ENCODE results near the gene MRPL52. TPM values are rescaled to one million over a fixed set of nuclear protein-coding genes. Genes with fewer than 3 reads are reported as not detected.
A peak's percentile ranks its signal among the peaks of the same experiment; 100 is the strongest.

MRPL52 gene
- total and polyA plus RNA-seq, 2 experiments from 2014 or later, result 97.9 to 259 TPM

DNA sequence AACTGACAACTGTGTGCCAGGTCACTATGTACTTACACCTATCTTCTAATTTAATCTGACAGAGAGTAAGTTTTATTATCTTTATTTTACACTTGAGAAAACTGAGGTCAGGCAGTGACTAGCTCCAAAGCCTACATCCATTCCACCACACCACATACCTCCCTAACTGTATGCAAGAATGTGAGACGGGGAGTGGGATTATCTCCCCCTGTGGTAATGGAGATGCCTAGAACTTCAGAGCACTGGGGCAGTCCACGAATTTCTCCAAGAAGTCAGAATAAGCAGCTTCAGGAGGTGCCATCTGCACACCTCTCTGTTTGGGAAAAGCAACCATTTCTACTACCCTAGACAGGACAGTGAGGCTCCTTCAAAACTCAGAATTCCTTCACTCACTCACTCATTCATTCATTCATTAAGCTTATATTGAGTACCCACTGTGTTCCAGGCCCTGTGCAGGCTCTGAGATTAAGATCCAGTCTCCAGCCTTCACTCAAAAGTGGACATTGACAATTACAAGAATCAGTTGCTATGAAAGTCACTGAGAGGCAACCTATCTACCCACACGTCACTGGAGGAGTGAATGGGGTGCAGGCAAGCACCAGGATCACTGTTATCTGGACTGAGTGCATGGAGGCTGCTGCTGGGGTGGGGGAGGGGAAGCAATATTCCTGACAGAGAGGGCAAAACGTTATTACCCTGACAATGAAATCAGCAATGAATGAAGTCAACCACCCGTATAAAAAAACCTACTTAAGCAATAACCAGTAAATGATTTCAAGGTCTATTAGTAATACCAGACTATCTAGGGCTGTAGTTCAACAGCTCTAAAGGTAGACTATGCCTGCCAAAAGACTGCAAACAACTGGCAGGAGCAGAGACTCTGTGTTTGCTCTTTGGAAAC lies 32.4 kb upstream of the MRPL52 start:
- H3K27ac ChIP-seq, result no peak overlapping the region
- TF ChIP-seq CTCF (IDR thresholded peaks at IDR 0.05; ENCODE audit: low read depth, low read length), result no peak
- H3K4me3 ChIP-seq, result no peak overlapping the region
- DNase-seq (ENCODE audit: low read depth in 1 of 2, low spot score in 1 of 2), result no peak
- no peaks in the 10 kb centered on the region for H3K9me3 ChIP-seq (ENCODE audit: low read depth)
- no peaks in the 10 kb centered on the region for H3K36me3 ChIP-seq
- H3K4me1 ChIP-seq (ENCODE audit: low read depth), result peaks cover 3% of the 10 kb centered on the region
- H3K27me3 ChIP-seq, result no peaks in the 10 kb centered on the region

DNA sequence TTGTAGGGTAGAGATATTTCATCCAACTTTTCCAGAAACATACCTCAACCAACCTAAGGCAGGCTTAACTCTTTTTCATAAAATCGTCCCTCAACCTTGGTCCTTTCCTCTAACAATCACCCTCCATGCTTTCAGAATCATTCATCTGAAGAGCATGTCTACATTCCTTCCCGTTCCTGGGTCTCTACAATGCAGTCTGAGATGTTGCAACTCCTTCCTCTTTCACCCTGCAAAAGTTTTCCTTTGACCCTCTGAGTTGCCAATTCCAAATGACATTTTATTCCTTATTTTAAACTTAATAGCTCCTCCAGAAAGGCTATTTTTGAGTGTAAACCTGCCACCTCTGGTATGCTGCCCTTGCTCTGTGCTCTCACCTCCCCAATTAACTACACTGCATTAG lies 31.2 kb upstream of the MRPL52 start:
- Histone ChIP-seq H3K4me3 (no peak overlapping the region), H3K9me3 (ENCODE audit: low read depth) (no peaks in the 10 kb centered on the region), H3K27ac (no peak overlapping the region), H3K4me1 (ENCODE audit: low read depth) (peaks cover 3% of the 10 kb centered on the region), H3K27me3 (no peaks in the 10 kb centered on the region), H3K36me3 (no peaks in the 10 kb centered on the region)
- TF ChIP-seq CTCF (IDR thresholded peaks at IDR 0.05; ENCODE audit: low read depth, low read length), result no peak
- DNase-seq (ENCODE audit: low read depth in 1 of 2, low spot score in 1 of 2), result peak in 1 of 2 donors; percentile 22

DNA sequence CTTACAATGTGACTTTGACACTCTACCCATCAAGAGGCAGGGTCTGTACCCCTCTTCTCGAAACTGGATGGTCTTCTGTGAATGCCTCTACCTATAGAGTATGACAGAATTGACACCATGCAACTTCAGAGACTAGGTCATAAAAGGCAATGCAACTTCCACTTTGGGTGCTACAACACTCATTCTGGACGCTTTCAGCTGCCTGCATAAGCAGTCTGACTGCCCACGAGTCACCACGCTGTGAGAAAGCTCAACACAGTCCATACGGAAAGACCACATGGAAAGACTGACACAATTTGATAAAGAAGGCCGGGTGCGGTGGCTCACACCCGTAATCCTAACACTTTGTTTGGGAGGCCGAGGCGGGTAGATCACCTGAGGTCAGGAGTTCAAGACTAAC lies 29.3 kb upstream of the MRPL52 start:
- Histone ChIP-seq H3K27ac (no peak overlapping the region), H3K9me3 (ENCODE audit: low read depth) (no peaks in the 10 kb centered on the region), H3K36me3 (no peaks in the 10 kb centered on the region), H3K27me3 (no peaks in the 10 kb centered on the region), H3K4me1 (ENCODE audit: low read depth) (peaks cover 3% of the 10 kb centered on the region), H3K4me3 (no peak overlapping the region)
- no peak for DNase-seq (ENCODE audit: low read depth in 1 of 2, low spot score in 1 of 2)
- no peak for TF ChIP-seq CTCF (IDR thresholded peaks at IDR 0.05; ENCODE audit: low read depth, low read length)

DNA sequence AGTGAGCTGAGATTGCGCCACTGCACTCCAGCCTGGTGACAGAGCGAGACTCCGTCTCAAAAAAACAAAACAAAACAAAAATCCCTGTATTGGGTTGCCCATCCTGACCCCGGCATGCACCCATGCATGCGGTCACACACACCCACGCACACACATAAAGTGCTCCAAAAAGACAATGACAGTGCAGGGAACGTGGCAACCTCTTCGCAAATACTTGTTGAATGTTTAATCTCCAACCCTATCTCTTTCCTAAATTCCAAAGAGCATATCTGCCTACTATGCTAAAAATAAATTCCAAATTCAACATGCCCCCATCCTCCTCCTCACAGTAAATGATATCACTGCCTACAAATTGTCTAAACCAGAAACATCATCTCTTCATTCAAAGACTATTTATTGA lies 28.0 kb upstream of the MRPL52 start:
- Histone ChIP-seq H3K36me3 (no peaks in the 10 kb centered on the region), H3K4me3 (no peak overlapping the region), H3K27me3 (no peaks in the 10 kb centered on the region), H3K4me1 (ENCODE audit: low read depth) (peaks cover 3% of the 10 kb centered on the region), H3K27ac (no peak overlapping the region), H3K9me3 (ENCODE audit: low read depth) (no peaks in the 10 kb centered on the region)
- no peak for DNase-seq (ENCODE audit: low read depth in 1 of 2, low spot score in 1 of 2)
- no peak for TF ChIP-seq CTCF (IDR thresholded peaks at IDR 0.05; ENCODE audit: low read depth, low read length)

DNA sequence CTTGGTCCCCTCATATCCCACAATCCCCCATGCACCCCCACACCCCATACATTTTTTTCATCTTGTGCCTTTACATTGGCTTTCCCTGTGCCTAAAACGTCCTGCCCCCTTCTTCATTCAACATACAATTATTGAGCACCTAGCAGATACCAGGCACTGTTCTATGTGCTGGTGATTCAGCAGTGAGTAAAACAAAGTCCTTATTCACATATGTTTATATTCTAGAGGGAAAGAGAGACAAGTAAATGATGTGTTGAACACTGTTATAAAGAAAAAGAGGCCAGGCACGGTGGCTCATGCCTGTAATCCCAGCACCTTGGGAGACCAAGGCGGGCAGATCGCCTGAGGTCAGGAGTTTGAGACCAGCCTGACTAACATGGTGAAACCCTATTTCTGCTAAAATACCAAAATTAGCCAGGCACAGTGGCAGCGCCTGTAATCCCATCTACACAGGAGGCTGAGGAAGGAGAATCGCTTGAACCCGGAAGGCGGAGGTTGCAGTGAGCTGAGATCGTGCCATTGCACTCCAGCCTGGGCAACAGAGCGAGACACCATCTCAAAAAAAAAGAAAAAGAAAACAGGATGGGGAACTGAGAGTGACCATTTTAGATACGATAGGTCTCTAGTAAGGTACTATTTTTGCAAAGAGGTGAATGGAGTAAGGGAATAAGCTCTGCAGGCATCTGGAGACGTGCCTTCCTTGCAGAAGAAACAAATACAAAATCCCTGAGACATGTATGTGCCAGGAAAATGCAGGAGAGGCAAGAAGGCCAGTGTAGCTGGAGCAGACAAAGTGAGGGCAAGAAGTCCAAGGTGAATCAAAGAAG lies 26.6 kb upstream of the MRPL52 start:
- no peak for TF ChIP-seq CTCF (IDR thresholded peaks at IDR 0.05; ENCODE audit: low read depth, low read length)
- no peak overlapping the region for H3K27ac ChIP-seq
- no peaks in the 10 kb centered on the region for H3K4me1 ChIP-seq (ENCODE audit: low read depth)
- no peaks in the 10 kb centered on the region for H3K27me3 ChIP-seq
- no peaks in the 10 kb centered on the region for H3K36me3 ChIP-seq
- H3K9me3 ChIP-seq (ENCODE audit: low read depth), result no peaks in the 10 kb centered on the region
- no peak overlapping the region for H3K4me3 ChIP-seq
- no peak for DNase-seq (ENCODE audit: low read depth in 1 of 2, low spot score in 1 of 2)
